ENCODE measurements around the gene ATP13A3.

DNA sequence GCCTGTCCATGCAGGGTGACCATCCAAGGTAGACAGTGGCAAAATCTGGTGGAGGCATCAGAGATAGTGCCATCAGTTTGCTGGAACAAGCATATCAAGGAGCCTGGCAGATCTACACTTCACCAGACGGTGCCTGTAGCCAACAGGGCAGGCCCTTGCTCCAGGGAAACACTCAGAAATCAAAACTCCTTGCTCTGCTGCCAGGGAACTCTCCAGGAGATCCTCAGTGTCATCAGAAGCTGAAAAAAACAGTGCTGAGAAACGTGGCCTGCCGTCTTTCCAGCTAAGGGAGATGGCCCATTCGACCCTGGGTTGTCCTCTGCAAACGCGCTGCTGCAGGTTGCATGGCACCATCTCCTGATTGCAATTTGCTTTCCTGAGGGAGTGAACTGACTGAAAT, 30.5 kb upstream of the ATP13A3 start:
- TF ChIP-seq RARB (CRISPR knock-in tag; IDR thresholded peaks at IDR 0.05), result no peak
- TF ChIP-seq OSR1 (CRISPR knock-in tag; IDR thresholded peaks at IDR 0.05), result no peak
- no peak for TF ChIP-seq PPARA (CRISPR knock-in tag; IDR thresholded peaks at IDR 0.05; ENCODE audit: borderline replicate concordance)
- no peak for TF ChIP-seq ZNF565 (CRISPR knock-in tag; conservative IDR thresholded peaks at IDR 0.05; ENCODE audit: low read depth)
- no peak for TF ChIP-seq ESRRG (CRISPR knock-in tag; IDR thresholded peaks at IDR 0.05)
- TF ChIP-seq, protein P1, sequence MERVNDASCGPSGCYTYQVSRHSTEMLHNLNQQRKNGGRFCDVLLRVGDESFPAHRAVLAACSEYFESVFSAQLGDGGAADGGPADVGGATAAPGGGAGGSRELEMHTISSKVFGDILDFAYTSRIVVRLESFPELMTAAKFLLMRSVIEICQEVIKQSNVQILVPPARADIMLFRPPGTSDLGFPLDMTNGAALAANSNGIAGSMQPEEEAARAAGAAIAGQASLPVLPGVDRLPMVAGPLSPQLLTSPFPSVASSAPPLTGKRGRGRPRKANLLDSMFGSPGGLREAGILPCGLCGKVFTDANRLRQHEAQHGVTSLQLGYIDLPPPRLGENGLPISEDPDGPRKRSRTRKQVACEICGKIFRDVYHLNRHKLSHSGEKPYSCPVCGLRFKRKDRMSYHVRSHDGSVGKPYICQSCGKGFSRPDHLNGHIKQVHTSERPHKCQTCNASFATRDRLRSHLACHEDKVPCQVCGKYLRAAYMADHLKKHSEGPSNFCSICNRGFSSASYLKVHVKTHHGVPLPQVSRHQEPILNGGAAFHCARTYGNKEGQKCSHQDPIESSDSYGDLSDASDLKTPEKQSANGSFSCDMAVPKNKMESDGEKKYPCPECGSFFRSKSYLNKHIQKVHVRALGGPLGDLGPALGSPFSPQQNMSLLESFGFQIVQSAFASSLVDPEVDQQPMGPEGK (CRISPR knock-in tag; IDR thresholded peaks at IDR 0.05; ENCODE audit: borderline replicate concordance), result no peak
- TF ChIP-seq ZNF8 (CRISPR knock-in tag; IDR thresholded peaks at IDR 0.05), result no peak
- TF ChIP-seq, protein P2, sequence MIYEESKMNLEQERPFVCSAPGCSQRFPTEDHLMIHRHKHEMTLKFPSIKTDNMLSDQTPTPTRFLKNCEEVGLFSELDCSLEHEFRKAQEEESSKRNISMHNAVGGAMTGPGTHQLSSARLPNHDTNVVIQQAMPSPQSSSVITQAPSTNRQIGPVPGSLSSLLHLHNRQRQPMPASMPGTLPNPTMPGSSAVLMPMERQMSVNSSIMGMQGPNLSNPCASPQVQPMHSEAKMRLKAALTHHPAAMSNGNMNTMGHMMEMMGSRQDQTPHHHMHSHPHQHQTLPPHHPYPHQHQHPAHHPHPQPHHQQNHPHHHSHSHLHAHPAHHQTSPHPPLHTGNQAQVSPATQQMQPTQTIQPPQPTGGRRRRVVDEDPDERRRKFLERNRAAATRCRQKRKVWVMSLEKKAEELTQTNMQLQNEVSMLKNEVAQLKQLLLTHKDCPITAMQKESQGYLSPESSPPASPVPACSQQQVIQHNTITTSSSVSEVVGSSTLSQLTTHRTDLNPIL (CRISPR knock-in tag; IDR thresholded peaks at IDR 0.05; ENCODE audit: low read depth), result no peak
- no peak for TF ChIP-seq GLIS3 (CRISPR knock-in tag; IDR thresholded peaks at IDR 0.05)
